HS-27A (cell line): Measurements from ENCODE around the gene ELF1.

Source experiments
- DNase-seq: peaks from one replicate; pipeline ENCODE4 v3.0.0-alpha.2; 2012; ENCODE audit warnings: low read depth, missing footprints

Gene ELF1

DNA sequence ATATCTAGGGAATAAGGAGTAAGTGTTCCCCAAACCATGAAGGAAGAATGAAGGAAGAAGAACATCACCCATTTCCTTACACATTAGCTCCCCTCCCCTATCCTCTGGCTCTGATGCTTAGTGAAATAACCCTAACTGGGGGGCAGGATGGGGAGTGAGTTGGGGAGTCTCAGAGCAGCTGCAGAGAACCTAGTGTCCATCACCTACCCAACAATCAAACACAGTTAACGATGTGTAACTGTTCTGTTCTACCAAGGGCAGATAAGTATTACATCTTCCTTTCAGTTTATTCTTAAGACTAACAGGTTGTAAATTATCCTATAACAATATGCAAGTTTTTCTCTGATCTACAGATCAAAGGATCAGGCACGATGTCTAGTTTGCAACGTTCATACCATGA lies 12.8 kb downstream of the ELF1 start:
- no peak for DNase-seq

DNA sequence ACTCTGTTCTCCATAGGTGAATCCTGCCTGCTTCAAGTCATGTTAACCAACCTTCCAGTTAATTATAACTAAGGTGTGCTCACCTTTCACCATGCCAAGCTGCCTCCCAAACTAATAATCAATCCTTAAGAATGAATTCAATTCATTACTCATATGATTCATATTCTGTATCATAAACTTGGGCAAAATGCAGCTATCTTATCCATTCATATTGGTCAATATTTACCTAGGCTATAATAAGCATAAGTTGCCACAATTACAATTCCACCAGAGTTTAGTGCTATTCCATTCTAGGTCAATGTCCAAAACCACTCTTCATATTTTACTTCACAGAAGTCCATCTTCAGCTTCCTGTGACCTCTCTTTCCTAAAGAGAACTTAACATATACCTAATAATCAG lies 13.4 kb downstream of the ELF1 start:
- DNase-seq = no peak

DNA sequence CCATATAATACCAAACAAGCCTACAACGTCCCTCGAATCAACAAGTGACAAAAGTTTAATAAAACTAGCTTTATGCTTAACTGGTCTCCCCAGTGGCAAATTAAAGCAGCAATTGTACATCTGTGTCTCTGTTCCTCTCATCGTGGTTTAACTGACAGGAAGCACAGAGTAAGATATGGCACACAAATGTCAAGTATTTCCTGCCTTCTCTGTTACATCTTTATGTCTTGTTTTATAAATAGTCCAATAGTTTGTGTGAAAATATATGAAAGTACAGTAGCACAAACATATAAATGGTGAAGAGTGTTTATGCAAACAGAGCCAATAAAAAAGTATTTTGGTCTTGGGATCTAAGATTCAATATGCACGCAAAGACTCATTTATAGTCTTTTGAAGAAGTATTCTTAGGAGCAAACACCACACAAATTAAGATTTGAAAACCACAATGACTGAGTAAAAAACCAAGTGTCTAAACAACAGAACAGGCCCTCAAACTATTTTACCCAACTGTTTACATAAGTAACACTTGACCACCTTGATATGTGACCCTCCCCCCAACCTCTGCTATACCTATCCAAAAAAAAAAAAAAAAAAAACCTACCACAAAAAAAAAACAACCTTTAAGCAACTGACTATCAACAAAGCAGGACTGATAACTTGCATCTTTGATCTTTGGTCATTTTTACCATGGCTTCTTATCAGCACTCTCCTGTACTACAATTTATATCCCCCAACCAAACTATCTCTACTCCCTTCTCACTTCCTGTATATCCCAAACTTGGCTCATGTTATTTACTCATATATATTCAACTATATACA lies 14.0 kb downstream of the ELF1 start:
- no peak for DNase-seq

DNA sequence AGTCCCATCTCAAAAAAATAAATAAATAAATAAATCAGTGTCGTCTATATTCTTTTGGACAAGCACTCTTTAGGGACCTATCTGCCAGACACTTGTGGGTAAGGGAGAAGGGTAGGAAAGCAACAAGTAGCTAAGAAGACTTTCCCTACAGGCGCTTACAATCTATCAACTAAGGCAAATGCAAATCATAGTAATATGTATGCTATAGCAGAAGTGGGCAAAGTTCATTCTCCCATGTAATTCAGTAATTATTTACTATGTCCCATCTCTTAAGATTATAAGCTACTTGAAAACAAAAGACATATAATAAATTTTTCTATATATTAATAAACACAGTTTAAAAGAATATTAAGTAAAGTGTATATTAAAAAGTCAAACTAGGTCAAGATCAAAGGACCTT lies 16.5 kb downstream of the ELF1 start:
- DNase-seq = no peak

DNA sequence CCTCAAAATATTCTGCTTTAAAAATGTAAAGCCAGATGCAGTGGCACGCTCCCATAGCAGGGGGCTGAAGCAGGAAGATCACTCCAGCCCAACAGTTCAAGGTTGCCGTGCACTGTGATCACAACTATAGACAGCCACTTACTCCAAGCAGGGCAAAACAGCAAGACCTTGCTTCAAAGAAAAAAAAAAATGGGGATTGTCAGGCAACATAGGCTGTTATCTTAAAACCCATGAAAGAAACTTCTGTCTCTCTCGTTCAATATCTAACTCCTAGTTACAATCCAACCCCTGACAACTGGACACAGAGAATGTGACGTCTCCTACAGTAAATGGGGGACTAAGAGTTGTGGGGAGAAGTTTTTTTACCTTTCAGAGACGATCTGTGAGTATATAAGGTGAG lies 17.4 kb downstream of the ELF1 start:
- DNase-seq = no peak

DNA sequence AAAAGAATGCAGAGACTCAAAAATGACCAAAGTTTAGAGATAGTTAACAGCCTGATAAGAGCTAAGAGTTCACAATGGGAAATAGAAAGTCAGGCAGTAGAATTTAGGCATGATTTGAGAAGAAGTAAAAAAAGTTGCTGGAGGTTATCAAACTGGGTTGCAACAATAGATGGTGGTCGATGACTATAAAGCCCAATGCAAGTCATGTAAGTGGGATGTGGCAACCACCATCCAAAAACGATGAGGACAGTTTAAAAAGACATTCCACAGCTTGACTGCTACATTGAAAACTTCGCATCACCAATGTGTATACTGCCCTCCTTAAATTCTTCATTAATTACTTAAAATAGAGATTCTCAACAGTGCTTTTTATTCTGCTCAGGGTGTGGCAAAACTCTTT lies 19.7 kb downstream of the ELF1 start:
- DNase-seq = no peak

DNA sequence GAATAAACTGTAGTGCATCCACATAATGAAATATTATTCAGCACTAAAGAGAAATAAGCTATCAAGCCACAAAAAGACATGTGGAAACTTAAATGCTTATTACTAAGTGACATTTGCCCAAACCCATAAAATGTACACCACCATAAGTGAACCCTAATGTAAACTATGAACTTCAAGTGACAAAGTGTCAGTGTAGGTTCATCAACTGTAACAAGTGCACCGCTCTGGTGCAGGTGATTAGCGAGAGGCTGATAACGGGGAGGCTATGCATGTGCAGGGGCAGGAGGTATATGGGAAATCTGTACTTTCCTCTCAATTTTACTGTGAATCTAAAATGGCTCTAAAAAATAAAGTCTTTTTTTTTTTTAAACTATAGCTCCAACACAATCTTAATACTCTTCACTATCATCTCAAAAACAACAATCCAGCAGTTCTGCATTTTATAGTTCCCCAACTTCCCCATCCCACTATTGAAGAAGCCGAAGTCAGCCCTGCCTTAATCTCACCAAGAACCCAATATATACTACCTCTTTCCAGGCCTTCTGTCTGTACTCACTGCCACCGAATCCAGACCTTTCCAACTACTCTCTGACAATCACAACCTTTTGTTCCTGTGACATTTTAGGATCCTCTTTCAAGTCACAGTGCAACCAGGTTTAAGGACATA lies 22.6 kb downstream of the ELF1 start:
- DNase-seq = no peak

DNA sequence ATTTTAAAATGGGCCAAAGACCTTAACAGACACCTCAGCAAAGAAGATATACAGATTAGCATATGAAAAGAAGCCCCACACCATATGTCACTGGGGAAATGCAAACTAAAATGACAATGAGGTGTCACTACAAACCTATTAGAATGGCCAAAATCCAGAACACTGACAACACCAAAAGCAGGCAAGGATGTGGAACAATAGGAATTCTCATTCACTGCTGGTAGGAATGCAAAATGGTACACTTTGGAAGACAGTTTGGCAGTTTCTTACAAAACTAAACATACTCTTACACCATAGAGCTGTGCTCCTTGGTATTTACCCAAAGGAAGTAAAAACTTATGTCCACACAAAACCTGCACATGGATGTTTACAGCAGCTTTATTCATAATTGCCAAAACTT lies 23.1 kb downstream of the ELF1 start:
- DNase-seq = no peak

DNA sequence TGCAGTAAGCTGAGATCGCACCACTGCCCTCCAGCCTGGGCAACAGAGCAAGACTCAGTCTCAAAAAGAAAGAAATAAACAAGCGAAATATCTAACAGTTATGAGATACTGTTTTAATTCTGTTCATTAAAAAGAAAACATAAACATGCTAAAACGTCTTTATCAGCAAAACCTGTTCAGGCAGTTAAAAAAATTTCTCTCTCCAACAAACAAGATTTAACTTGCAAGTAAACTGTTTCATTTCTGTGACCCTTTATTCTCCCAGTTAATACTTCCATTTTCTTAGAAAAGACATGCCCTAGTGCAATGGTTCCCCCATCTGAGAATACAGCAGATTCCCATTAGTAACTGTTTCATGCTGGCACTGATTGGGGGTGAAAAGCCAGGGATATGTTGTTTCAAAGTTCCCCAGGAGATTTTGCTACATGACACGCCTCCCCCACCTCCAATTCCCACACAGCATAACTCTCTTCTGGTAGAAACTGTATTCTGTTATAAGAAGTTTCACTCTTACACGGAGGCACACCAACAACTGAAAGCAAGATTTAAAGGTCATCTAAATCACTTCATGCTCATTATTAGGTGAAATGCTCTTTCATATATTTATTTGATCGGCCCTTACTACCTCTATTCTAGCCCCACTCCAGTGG lies 24.4 kb downstream of the ELF1 start:
- no peak for DNase-seq

DNA sequence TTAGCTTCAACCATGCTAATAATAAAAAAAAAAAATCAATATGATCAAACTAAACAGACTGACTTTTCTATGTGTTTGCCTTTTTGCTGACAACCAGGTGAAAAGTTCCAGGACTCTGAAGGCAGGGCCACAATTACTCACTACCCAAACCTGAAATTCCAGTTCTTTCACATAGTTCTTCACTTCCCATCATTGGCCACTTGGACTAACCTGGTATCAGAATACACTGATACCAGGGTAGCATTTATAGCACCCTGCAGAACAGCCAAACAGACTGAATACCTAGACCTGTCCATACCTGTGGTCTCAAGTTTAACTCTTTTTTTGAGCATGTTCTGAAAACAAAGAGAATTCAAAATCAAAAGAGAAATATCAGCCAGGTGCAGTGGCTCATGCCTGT lies 25.1 kb downstream of the ELF1 start:
- no peak for DNase-seq

DNA sequence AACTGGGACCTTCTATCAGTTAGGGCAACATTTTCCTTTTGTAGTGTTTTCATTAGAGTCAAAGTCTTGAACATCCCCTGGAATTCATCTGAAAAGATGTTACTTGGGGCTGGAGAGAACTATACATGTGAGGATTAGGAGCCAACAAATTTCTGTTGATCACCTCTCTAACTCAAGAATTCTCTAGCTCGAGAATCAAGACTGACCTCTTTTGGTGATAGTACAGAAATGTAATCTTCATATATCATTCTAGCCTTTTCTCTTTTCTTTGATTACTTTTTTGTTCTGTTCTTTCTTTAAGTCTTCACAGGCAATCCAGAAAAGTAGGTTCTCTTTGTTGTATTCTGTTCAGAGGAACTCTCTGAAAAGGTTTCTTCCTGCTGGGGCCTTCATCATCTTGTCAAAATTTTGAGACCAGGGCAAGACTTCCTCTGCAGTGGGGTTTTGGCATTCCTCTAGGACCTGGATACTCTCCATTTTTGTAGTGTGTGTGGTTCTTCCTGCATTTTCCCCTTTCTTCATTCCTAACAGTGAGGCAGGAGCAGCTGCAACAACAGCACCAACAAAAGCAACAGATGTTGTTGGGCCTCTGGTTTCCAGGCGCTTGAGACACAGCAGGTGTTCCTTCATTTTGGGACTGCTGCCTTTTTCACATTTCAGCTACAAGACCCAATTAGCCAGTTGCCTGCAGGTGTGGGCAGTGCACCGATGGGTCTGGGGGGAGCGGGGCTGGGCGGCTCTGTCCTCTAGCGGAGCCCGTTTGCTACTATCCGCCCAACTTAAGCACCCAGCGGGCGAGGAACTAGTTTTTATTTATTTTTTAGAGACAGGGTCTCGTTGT lies 26.2 kb downstream of the ELF1 start:
- no peak for DNase-seq

DNA sequence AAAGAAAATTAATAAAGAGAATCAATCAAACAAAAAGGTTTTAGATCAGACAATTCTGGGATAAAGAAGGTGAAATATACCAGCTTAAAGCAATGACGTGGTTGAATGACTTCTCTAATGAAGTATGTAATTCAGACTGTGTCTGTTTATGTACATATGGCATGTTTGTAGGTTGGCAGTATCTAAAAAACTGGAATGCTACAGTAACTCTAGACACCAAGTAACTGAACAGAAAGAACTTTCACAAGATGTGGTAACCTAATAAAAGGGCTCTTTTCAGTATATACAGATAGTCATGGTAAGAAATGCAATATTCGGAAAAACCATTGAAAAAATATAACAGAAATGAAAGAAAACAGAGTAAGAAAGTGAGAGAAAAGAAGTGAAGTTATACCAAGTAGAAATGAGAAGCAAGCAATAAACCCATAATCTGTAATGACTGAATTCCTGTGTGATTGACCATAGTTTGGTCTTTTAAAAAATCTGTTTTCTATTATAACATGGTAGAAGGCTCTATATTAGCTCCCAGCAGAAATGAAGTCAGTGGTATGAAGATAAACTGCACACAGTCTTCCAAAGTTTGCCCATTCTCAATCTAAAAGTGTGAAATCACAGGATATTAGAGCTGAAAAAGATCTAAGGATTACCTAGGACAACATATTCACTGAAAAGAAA lies 31.4 kb downstream of the ELF1 start:
- no peak for DNase-seq

DNA sequence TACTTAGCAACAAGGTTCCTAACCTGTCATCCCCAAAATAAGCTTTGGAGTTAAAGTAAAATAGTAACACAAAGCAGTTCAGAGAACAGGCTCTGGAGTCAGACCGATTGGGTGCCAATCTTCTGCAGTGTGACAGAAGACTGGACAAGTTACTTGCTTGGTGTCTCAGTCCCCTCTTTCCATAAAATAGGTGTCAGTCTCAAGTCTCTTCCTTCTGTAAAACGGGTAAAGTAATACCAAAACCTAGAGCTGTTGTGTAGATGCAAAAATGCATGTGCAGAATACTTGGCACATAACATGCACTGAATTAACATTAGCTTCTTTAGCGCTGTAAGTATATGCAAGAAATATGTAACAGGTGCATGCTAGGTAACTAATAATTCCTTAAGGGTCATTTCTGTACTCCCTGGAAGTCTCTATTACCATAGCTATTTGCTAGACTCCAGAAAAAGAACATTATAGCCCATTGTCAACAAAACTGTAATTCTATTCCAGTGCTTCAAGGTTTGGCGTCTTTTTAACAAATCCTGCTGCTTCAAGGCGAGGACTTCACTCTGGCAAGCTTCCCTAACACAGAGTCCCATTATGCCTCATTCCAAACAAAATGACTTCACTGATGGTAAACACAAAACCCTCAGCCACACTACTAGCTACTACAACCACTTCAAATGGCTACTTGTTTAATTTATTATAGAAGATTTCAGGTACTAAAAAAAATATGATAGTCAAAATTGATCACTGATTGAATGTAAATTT lies 32.8 kb downstream of the ELF1 start:
- DNase-seq = no peak

DNA sequence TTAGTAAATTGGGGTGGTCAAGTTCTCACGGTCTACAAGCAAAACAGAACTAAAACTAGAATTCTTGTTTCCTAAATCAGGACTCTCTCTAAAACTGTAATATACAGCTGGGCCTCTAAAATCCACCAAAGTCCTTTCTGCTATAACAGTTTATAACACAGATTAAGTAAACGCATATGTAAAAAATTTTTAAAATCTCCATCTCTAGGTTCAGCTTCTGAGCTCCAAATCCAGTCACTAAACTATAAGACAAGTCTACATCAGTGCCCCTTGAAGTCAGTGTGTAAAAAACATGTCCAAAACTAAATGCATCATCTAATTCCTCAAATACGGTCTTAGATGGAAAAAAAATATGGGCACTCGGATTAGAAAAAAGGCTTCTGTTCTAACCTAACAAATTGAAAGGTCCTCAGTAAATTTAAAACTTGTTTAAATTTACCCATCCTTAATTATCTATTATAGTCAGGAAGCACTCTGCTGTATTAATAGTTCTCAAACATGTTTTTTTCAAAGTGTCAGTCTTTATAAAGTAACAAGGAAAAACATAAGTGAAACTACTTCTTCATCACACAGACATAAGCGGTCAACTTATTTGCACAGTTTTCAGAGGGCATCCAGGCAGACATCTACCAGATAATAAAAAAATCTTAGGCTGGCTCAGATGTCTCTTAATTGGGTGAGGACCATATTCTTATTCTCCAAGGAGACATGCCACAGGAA lies 33.6 kb downstream of the ELF1 start:
- DNase-seq = no peak

DNA sequence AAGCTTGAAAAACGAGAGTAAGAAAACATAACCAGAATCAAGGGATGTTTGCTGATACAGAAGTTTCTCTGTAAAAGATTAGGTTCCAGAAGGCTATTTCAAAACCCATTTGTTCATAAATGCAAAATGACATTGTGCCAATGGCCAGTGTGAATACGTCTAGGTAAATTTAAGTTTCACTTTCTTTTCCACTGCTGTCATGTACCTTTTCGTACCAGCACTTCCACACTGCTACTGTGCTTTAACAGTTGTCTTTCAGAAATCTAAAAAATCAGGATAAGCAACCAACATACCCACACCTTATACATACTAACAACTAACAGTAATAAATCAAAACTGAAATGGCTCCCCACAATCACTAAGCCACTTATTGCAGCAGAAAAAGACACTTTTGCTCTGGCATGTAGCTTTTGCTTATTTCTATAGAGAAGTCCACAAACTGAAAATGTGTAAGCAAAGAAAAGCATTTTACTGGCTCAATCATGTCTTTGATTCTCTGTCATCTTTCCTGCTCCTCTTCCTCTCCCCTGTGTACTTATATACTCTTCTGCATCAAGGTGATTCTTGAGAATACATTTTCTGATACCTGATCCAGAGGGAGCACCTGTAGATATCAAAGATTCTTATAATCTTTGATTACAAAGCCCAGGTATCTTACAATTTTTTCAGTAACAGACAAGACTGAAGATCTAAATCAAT lies 34.3 kb downstream of the ELF1 start:
- no peak for DNase-seq

DNA sequence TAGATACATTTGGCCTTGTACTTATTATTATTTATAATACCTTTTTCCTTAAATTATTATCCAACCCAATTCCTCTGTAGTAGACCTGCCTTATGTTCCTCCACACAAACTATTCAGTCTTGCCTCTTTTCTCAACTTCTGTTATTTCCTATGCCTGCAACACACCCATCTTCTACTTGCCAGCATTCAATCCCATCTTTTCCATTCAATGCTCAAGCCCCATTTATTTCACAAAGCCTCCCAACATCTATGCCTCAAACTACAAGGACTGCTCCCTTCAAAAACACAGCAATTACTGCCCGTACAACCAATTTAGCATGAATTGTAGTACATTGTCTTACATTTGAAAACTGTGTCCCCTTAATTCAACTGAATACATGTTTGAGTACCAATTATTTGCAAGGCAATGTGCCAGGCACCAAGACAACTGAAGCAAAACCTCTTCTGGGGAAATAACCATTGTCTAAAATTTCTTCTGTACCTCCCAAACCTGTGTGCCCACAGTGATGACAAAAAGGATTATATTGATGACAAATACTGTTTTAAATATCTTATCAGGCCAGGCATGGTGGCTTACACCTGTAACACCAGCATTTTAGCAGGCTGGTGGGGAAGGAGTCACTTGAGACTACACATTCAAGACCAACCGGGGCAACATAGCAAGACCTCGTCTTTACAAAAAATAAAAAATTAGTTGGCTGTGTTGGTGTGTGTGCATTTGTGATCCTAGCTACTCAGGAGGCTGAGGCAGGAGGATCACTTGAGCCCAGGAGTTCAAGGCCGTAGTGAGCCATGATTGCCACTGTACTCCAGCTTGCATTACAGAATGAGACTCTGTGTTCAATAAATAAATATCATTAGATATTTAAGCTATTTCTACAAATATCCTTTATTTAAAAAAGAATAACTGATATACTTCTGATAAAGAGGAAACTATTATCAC lies 35.1 kb downstream of the ELF1 start:
- no peak for DNase-seq

DNA sequence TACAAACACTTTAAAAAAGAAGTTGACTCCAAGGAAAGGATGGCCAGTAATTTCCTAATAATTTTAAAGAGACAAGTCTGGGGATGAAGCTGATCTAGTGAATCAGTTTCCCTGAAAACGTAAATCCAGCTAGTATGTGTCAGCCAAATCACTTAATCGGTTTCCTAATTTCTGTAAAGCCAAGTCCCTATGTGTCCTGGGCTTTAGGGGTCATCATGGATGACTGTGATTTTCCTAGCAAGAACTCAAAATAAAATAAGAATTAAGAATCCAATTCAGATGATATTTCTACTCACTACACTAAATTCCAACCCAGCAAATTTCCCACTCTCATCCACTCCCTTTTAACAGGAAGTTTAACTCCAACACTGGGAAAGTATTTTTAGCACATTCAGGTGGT lies 35.9 kb downstream of the ELF1 start:
- no peak for DNase-seq

DNA sequence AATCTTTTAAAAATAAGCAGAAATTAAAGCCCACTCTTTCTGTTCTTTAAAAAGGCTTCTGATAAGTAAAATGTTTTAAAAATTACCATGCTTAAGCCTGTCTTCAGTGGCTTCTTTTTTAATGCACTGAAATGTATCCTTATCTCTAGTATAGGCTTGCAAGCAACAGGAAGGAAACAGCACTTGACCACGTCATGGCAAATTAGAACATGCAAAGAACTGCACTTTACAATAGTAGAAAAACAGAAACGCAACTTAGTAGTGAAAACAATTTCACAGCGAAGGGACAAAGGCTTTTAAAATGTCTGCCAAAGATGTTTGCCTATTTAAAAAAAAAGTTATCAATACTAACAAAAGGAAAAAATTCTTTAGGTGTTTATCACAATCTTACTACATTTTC lies 36.3 kb downstream of the ELF1 start:
- no peak for DNase-seq

DNA sequence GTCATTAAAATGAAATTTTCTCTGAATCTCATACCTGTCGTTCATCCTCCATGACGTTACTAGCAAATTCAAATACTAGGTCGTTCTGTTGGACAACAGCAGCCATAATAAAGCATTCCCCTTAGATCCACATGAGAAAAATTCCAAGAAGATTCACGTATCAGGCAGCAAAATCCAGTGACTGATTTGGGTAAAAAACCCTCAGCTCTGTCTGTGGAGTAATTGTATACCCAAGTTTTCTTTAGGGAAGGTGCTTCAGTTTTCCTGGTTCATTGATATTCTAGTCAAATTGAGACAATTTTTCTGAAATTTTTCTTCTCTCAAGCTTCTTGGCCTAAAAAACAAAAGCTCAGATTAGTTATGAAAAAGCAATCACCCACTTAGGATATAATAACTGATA lies 37.2 kb downstream of the ELF1 start:
- no peak for DNase-seq
